HG03571 (cell line): ENCODE measurements around the gene XXYLT1.

Source experiments
- ATAC-seq: cut with Tn5 transposase; IDR thresholded peaks from one replicate; pipeline ENCODE4 v1.9.1; 2021; ENCODE audit not compliant: unreplicated experiment

XXYLT1 gene

GRCh38 chr3:195155570-195156241 lies 115.3 kb downstream of the XXYLT1 start:
- no peak for ATAC-seq

- peak; percentile 42 for ATAC-seq
Observed at GRCh38 chr3:195154793-195155535, 116.0 kb downstream of the XXYLT1 start.

GRCh38 chr3:195154111-195154791 lies 116.7 kb downstream of the XXYLT1 start:
- ATAC-seq: no peak

- ATAC-seq: no peak
Observed at GRCh38 chr3:195153653-195154052, 117.3 kb downstream of the XXYLT1 start.

- ATAC-seq: no peak
Observed at GRCh38 chr3:195153130-195153529, 117.8 kb downstream of the XXYLT1 start.

GRCh38 chr3:195151866-195152541 lies 119.0 kb downstream of the XXYLT1 start:
- no peak for ATAC-seq

GRCh38 chr3:195151402-195151801 lies 119.6 kb downstream of the XXYLT1 start:
- ATAC-seq: no peak

- no peak for ATAC-seq
Observed at GRCh38 chr3:195150181-195151118, 120.5 kb downstream of the XXYLT1 start.

- no peak for ATAC-seq
Observed at GRCh38 chr3:195149292-195150030, 121.5 kb downstream of the XXYLT1 start.

- no peak for ATAC-seq
Observed at GRCh38 chr3:195148549-195148948, 122.4 kb downstream of the XXYLT1 start.

- peak; percentile 90 for ATAC-seq
Observed at GRCh38 chr3:195147649-195148080, 123.3 kb downstream of the XXYLT1 start.

GRCh38 chr3:195146131-195146530 lies 124.8 kb downstream of the XXYLT1 start:
- no peak for ATAC-seq

- no peak for ATAC-seq
Observed at GRCh38 chr3:195145579-195145978, 125.4 kb downstream of the XXYLT1 start.

- ATAC-seq: no peak
Observed at GRCh38 chr3:195143221-195143620, 127.7 kb downstream of the XXYLT1 start.

- ATAC-seq: no peak
Observed at GRCh38 chr3:195142519-195142918, 128.4 kb downstream of the XXYLT1 start.

- no peak for ATAC-seq
Observed at GRCh38 chr3:195140816-195141793, 129.9 kb downstream of the XXYLT1 start.

- no peak for ATAC-seq
Observed at GRCh38 chr3:195140410-195140809, 130.5 kb downstream of the XXYLT1 start.

GRCh38 chr3:195139876-195140240 lies 131.1 kb downstream of the XXYLT1 start:
- ATAC-seq: no peak
